SJCRH30 (cell line): ENCODE measurements around the gene ZSWIM2. TPM values are rescaled to one million over a fixed set of nuclear protein-coding genes. Genes with fewer than 3 reads are reported as not detected.
"Not testable (repeated sequence)": the region's sequence is repeated elsewhere in the genome, so short reads cannot be mapped to it uniquely, and the experiment has no call there.

ENCODE experiments used
- DNase-seq, 2 experiments: peaks; one replicate each; pipeline ENCODE4 v3.0.0-alpha.2; 2015 to 2020
- H3K27ac ChIP-seq: fragments of 250-450 bp; sonication (Bioruptor Pico); 2 replicates; pipeline ENCODE4 v1.5.1; 2020; ENCODE audit warnings: mild to moderate bottlenecking, moderate library complexity
- H3K27me3 ChIP-seq: fragments of 250-450 bp; sonication (Bioruptor Pico); 2 replicates; pipeline ENCODE4 v1.5.1; 2020; ENCODE audit warnings: mild to moderate bottlenecking, moderate library complexity
- H3K36me3 ChIP-seq: fragments of 250-450 bp; sonication (Bioruptor Pico); 2 replicates; pipeline ENCODE4 v1.5.1; 2020; ENCODE audit warnings: mild to moderate bottlenecking, moderate library complexity
- H3K4me1 ChIP-seq: fragments of 250-450 bp; sonication (Bioruptor Pico); 2 replicates; pipeline ENCODE4 v1.5.1; 2020; ENCODE audit warnings: mild to moderate bottlenecking, moderate library complexity
- H3K4me3 ChIP-seq: fragments of 250-450 bp; sonication (Bioruptor Pico); 2 replicates; pipeline ENCODE4 v1.5.1; 2020; ENCODE audit warnings: mild to moderate bottlenecking, moderate library complexity
- H3K9me3 ChIP-seq: fragments of 250-450 bp; sonication (Bioruptor Pico); replicated peaks from 2 replicates; pipeline ENCODE4 v1.5.1; 2020; ENCODE audit warnings: mild to moderate bottlenecking, moderate library complexity
- total RNA-seq: library from RNA; depleted of rRNA; stranded (reverse); fragments of >200 nt; shearing (Covaris generic); gene quantifications from 2 replicates; pipeline ENCODE4 v1.2.3, GENCODE V29; 2014

The ZSWIM2 gene
- total RNA-seq, 1 experiment from 2014 or later, result not detected

DNA sequence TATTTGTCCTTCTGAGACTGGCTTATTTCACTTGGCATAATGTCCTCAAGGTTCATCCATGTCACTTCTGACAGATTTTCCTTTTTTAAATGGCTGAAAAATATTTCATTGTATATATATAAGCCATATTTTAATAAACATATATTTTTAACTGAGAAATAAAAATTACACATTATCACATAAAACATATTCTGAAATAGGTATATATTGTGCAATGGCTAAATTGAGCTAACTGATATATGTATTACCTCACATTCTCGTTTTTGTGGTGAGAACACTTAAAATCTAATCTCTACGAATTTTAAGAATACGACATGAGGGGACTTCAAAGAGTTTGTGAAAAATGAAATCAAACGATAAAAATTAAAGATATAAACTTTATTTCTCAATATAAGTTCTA, 25.7 kb upstream of the ZSWIM2 start:
- no peaks in the 10 kb centered on the region for H3K4me1 ChIP-seq
- no peak overlapping the region for H3K27ac ChIP-seq
- H3K27me3 ChIP-seq, result no peaks in the 10 kb centered on the region
- no peak for DNase-seq
- H3K36me3 ChIP-seq, result no peaks in the 10 kb centered on the region
- H3K4me3 ChIP-seq, result no peak overlapping the region
- H3K9me3 ChIP-seq, result no peaks in the 10 kb centered on the region

DNA sequence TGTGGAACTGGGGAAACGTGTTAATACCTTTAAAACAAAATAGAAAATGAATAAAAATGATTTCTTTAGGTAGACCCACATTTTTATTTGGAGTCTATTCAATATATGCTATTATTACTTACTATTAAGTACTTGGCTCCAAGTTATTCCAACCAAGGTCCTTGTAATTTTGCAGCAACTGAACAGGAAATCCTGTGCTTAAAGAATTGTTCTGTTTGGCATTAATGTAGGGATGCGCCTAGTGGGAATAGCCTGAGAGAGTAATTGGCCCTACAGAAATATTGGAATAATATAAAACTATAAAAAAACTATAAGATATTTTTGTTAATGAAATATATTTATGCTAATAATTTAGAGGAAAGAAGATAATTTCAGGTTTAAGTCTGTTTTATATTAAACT, 22.9 kb upstream of the ZSWIM2 start:
- DNase-seq, result no peak
- H3K4me1 ChIP-seq, result peaks cover 4% of the 10 kb centered on the region
- no peak overlapping the region for H3K27ac ChIP-seq
- H3K9me3 ChIP-seq, result no peaks in the 10 kb centered on the region; the same call in 1 of the 2 replicates
- no peak overlapping the region for H3K4me3 ChIP-seq
- H3K36me3 ChIP-seq, result no peaks in the 10 kb centered on the region
- no peaks in the 10 kb centered on the region for H3K27me3 ChIP-seq

DNA sequence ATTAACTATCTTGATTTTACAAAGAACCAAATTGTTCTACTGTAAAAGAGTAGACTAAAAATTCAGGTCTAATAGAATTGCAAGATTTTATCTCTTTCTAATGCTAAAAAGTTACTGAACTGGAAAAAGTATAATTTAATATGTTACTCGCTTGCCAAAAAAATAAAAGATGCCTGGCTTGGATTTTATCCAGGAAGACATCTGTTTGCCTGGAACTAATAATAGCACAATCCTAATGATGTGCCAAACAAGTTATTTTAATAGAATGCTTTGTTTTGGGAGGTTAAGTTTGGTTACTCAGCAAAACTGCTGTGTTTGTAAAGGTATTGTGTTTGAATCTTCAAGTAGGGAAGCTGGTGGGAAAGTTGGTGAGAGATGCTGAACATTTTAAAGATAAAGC, 19.4 kb upstream of the ZSWIM2 start:
- DNase-seq, result peak in 1 of 2 experiments; percentile 28
- Histone ChIP-seq H3K27ac (no peak overlapping the region), H3K4me3 (no peak overlapping the region)

DNA sequence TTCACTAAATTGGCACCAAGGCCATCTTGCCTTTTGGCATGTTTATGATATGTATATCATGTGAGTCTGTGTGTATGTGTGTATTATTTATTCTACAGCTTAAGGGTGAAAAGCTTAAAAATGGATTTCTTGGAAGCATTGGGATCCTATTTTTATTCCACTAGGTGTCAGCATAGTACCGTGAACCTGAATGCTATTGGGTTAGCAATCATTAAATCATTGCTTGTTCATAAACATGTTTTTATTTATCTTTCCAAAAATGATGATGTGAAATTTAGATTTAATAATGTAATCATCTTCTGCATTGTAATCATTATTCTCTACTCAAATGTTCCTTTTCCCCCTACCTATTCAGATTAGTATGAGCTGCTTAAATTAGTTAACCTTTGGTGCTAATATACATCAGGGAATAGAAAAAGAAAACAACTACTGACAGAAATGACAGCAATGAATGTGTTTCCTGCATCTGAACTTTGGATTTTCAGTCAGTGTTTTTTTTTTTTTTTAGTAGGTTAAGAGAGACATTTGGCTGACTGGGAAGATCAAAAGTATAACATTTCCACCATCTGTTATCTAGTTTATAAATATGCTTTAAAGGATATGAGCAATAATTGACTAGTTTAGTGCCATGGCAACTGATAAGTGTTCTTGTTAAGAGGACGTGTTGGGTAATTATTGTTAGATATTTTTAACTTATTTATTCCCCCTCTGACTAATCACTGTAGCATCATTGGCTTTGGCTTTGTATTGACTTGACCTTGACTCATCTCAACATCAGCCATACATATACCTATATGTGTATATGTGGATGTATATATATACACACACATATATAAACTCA, 14.1 kb upstream of the ZSWIM2 start:
- H3K36me3 ChIP-seq, result no peaks in the 10 kb centered on the region
- DNase-seq, result peak in 1 of 2 experiments; percentile 83
- no peaks in the 10 kb centered on the region for H3K9me3 ChIP-seq
- no peak overlapping the region for H3K4me3 ChIP-seq
- no peaks in the 10 kb centered on the region for H3K27me3 ChIP-seq
- no peaks in the 10 kb centered on the region for H3K4me1 ChIP-seq
- H3K27ac ChIP-seq, result no peak overlapping the region

More for the DNA sequence above, 19.4 kb upstream of the ZSWIM2 start:
- H3K9me3 ChIP-seq, result no peaks in the 10 kb centered on the region; the same call in 1 of the 2 replicates
- H3K4me1 ChIP-seq, result peaks cover 4% of the 10 kb centered on the region
- H3K36me3 ChIP-seq, result no peaks in the 10 kb centered on the region
- H3K27me3 ChIP-seq, result no peaks in the 10 kb centered on the region

DNA sequence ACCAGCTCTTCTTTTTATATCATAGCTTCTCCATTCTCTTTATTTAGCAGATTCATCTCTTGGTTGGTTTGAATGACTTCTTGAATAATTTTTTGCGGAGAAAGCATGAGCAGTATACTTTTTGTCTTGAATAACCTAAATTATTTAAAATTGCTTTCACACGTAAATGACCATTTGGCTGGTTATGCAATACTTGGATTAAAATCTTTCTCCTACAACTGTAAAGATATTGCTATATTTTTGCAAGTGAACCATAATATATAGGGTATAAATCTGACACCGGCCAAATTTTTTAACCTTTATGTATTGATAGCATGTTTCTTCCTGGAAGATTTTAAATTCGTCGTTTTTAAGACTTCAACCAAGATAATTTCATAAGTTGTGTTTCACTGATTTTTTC, 6.2 kb upstream of the ZSWIM2 start:
- Histone ChIP-seq H3K27ac (no peak overlapping the region), H3K4me1 (no peaks in the 10 kb centered on the region), H3K27me3 (no peaks in the 10 kb centered on the region), H3K9me3 (no peaks in the 10 kb centered on the region), H3K4me3 (no peak overlapping the region), H3K36me3 (no peaks in the 10 kb centered on the region)
- no peak for DNase-seq

DNA sequence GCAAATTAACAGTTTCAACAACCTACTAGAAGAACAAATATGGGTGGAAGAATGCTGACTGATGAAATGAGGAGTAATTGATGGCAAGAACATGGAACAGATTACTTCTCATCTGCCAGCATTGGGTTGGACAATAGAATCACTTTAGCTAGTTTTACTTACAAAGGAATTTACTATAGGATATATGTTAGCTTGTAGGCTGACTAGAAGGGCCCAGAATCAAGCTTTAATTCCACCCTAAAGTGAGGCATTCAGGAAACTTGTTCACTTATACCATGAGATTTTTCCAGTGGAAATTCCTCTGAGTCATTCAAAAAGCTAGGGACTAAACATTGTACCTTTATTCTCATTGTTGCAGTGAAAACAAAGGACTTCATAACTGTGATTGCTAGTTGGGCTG, 5.0 kb upstream of the ZSWIM2 start:
- Histone ChIP-seq H3K4me1 (no peaks in the 10 kb centered on the region), H3K36me3 (no peaks in the 10 kb centered on the region), H3K27me3 (no peaks in the 10 kb centered on the region), H3K27ac (no peak overlapping the region), H3K9me3 (no peaks in the 10 kb centered on the region), H3K4me3 (no peak overlapping the region)
- DNase-seq, result no peak

DNA sequence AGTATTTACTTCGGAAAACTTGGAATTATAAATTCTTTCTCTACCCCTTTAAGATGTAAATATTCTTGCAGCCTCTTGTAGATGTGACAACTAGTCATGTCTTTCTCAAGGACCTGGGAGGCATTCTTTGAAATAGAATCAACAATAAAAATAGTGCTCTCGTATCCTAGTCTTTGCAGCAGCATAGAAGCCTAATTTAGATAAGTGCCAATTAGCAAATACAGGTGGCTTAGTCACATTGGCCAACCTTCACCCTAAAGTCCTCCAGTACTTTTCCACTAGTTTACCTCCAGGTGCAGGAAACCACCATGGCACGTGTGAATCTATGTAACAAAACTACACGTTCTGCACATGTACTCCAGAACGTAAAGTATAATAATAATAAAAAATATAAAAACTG, 3.5 kb upstream of the ZSWIM2 start:
- no peak for DNase-seq
- Histone ChIP-seq H3K27ac (no peak overlapping the region), H3K4me1 (no peaks in the 10 kb centered on the region), H3K36me3 (no peaks in the 10 kb centered on the region), H3K4me3 (no peak overlapping the region), H3K9me3 (no peaks in the 10 kb centered on the region), H3K27me3 (no peaks in the 10 kb centered on the region)

DNA sequence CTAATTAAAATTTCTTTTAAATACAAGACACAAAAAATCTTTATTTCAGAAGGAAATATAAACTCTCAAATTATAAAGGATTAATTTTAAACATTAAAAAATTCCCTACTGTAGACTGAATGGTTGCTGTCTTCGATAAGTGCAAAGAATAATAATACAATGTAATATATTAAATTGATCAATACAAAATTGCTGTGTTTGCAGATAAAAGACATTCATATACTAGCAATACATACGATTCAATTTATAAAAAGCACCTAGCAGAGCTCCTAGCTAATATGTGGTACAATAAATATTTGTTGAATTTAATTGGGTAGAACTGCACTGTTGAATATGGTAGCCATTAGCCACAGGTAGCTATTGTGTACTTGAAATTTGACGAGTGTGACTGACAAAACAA, 6.6 kb downstream of the ZSWIM2 start:
- no peak for DNase-seq
- peak overlapping the region; percentile 23; the same call in 1 of the 2 replicates for H3K27ac ChIP-seq

DNA sequence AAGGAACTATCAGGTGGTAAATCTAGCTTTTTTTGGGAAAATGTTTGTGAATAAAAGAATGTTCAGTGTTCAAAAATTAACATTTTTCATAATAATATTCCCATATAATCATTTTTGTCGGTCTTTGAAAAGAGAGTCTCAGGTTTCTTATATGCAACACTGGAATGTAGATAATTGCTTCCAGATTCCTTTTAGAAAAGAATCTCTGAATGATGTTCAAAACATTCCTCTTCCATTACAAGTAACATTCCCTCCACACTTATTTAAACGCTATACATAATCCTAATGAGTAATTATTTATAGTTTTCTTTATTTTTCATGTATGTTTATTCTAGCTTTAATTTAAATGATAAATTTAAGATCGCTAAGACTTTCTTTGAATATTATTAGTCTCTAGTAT, 7.0 kb downstream of the ZSWIM2 start:
- no peaks in the 10 kb centered on the region for H3K36me3 ChIP-seq
- DNase-seq, result peak in 1 of 2 experiments; percentile 51
- no peaks in the 10 kb centered on the region for H3K27me3 ChIP-seq
- peak overlapping the region; percentile 23; the same call in 1 of the 2 replicates for H3K27ac ChIP-seq
- no peaks in the 10 kb centered on the region for H3K9me3 ChIP-seq
- H3K4me3 ChIP-seq, result no peak overlapping the region
- H3K4me1 ChIP-seq, result peaks cover 18% of the 10 kb centered on the region

More for the DNA sequence above, 6.6 kb downstream of the ZSWIM2 start:
- H3K27me3 ChIP-seq, result no peaks in the 10 kb centered on the region
- H3K4me1 ChIP-seq, result peaks cover 18% of the 10 kb centered on the region
- H3K36me3 ChIP-seq, result no peaks in the 10 kb centered on the region
- H3K9me3 ChIP-seq, result no peaks in the 10 kb centered on the region
- no peak overlapping the region for H3K4me3 ChIP-seq

DNA sequence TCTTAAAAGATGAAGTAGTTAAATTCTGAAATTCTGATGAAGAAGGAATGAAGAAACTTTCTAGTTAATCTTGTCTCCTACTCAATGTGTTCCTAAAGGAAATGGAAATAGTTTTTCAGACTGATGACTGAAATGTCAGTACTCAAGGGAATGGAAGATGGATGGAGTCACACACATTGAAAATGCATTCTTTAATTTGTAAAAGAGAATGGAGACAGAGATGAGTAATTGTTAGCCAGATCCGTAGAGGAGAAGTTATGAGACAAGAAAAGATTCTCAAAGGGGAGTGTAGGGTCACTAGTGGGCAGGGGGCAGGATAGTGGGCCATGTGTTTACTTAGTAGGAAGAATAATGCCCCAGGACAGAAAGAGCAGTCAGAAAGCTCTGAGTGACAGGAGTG, 13.3 kb downstream of the ZSWIM2 start:
- Histone ChIP-seq H3K9me3 (0 out of 2 replicates have a peak, but pooled peaks cover 7% of the 10 kb centered on the region), H3K4me1 (peaks cover 3% of the 10 kb centered on the region), H3K27me3 (no peaks in the 10 kb centered on the region), H3K36me3 (no peaks in the 10 kb centered on the region), H3K4me3 (no peak overlapping the region), H3K27ac (no peak overlapping the region)
- no peak for DNase-seq

DNA sequence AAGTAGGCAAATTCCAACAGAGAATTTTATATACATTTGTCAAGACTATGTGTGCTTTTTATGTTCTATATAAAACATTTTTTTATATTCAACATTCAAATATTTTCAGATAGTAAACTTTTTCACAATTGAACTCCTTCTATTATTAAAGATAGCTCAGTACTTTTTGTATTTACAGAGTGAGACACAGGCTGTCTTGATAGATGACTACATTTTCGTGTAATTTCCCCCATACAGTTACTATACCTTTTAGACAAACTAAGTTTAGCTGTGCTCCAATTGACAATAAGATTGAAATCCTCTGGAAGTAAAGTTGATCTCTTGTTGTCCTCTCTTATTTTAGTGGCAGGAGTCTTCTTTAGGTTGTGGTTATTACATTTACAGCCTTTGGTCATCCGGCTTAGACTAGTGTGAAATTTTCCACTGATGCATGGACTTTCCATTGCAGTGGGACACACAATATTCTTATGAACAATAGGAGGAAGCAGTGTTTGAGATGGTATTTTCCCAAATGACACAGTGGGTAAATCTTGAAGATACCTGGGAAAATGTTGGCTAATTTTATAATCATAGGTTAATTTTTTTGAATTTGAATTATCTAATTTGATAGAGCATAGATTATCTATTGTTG, 21.0 kb downstream of the ZSWIM2 start:
- Histone ChIP-seq H3K27me3 (no peaks in the 10 kb centered on the region), H3K9me3 (no peaks in the 10 kb centered on the region), H3K36me3 (no peaks in the 10 kb centered on the region; the same call in 1 of the 2 replicates), H3K4me1 (no peaks in the 10 kb centered on the region; the same call in 1 of the 2 replicates), H3K4me3 (no peak overlapping the region), H3K27ac (no peak overlapping the region)
- no peak for DNase-seq

DNA sequence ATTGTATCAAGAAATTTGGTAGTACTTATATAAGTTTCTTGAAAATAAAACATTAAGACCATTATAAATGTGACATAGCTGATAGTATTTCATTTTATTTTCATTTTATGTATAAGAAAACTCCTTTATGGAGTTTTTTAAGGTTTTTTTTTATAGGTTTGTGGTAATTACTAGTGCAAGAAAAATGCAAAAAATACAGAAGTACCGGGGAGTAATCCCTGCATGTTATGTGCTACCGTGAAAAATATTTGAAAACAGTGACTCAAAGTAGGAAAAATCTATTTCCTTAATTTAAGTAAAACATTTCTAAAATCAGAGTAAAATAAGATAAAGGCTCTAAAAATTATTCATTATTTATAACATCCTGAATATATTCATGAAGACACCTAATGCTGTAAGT, 21.6 kb downstream of the ZSWIM2 start:
- Histone ChIP-seq H3K36me3 (no peaks in the 10 kb centered on the region; the same call in 1 of the 2 replicates), H3K27me3 (no peaks in the 10 kb centered on the region), H3K4me3 (no peak overlapping the region), H3K9me3 (no peaks in the 10 kb centered on the region), H3K27ac (no peak overlapping the region), H3K4me1 (no peaks in the 10 kb centered on the region)
- no peak for DNase-seq

DNA sequence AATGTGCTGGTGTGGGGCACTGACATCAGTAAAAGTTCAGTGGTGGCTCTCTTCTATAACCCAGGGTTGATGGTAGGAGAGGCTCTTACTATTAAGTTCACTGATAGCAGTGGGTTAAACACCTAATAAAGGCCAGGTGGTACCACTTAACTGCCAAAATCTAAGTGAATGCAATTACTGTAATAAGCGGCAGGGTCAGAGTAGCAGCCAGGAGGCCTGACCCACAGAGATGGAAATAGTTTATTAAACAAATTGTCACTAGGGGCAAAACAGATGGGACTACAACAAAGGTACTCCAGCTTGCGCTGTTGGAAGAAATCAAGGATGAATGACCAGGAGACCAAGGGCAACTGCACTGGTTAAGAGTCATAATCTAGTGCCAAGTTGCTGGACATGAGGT, 26.6 kb downstream of the ZSWIM2 start:
- H3K4me1 ChIP-seq, result no peaks in the 10 kb centered on the region
- no peaks in the 10 kb centered on the region; the same call in 1 of the 2 replicates for H3K36me3 ChIP-seq
- no peak overlapping the region for H3K27ac ChIP-seq
- no peak for DNase-seq
- H3K27me3 ChIP-seq, result no peaks in the 10 kb centered on the region
- H3K9me3 ChIP-seq, result no peaks in the 10 kb centered on the region
- no peak overlapping the region for H3K4me3 ChIP-seq

DNA sequence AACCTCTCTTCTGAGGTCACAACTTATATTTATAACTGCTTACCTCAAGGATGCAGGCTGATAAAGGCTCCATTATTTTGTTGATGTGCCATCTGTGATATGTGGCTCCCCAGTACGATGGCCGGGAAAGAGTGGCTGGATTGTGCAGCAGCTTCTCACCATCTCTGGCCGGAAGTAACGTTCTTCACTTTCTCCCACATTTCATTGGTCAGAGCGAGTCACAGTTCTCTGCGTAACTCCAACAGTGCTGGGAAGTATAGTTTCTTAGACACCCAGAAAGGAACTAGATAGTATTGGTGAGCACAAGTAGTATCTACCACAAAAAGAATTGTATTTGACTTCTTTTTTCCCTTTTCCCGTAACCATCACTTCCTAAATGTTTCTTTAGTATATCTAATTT, 28.7 kb downstream of the ZSWIM2 start:
- no peak for DNase-seq
- Histone ChIP-seq H3K9me3 (peaks cover 7% of the 10 kb centered on the region; the same call in 1 of the 2 replicates), H3K27ac (no peak overlapping the region), H3K36me3 (no peaks in the 10 kb centered on the region), H3K27me3 (no peaks in the 10 kb centered on the region), H3K4me3 (no peak overlapping the region), H3K4me1 (no peaks in the 10 kb centered on the region)

DNA sequence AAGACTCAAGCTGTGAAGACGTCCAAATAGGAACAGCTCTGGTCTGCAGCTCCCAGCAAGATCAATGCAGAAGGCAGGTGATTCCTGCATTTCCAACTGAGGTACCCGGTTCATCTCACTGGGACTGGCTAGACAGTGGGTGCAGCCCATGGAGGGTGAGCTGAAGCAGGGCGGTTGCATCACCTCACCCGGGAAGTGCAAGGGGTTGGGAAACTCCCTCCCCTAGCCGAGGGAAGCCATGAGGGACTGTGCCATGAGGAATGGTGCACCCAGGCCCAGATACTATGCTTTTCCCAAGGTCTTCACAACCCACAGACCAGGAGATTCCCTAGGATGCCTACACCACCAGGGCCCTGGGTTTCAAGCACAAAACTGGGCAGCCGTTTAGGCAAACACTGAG, 37.2 kb downstream of the ZSWIM2 start:
- H3K4me1 ChIP-seq, DNase-seq, H3K4me3 ChIP-seq, H3K27ac ChIP-seq, H3K27me3 ChIP-seq, H3K36me3 ChIP-seq: not testable (repeated sequence)
- peaks cover 12% of the 10 kb centered on the region for H3K9me3 ChIP-seq
